Measurements from ENCODE around the gene NCKAP1. TPM values are rescaled to one million over a fixed set of nuclear protein-coding genes. Genes with fewer than 3 reads are reported as not detected.
"Not testable (repeated sequence)": the region's sequence is repeated elsewhere in the genome, so short reads cannot be mapped to it uniquely, and the experiment has no call there.

Gene NCKAP1
- total and polyA plus RNA-seq, 4 donors, result 16.1 to 64.2 (median 24.4) TPM

DNA sequence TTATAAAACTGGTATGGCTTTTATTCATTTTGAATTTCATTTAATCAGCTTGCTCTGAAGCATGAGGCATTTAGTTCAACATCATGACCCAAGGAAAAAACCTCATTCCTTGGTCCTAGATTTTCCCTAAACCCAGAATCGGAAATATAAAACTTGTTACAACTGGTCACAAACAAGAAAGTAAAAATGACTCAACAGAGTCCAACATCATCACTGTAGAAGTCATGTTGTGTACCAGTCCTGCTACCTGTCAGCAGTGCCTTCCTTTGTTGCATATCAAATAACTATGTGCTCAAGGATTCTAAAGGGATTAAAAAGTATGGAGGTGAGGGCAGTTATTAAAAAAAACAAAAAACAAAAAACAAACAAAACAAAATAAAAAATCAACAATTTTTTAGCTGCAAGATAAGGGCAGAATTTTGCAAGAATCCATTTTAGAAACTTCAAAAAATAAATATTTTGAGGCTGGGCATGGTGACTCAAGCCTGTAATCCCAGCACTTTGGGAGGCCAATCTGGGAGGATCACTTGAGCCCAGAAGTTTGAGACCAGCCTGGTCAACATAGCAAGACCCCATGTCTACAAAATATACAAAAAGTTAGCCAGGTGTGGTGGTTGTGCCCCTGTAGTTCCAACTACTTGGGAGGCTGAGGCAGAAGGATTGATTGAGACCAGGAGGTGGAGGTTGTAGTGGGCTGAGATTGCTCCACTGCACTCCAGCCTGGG is 18.4 kb downstream of the NCKAP1 start:
- H3K36me3 ChIP-seq (ENCODE audit: control insufficient read depth in 4 of 4, insufficient read depth in 3 of 4, low read depth in 1 of 4, low read length in 3 of 4), result no peaks in the 10 kb centered on the region
- whole genome bisulfite sequencing, result 95% methylated on average over 1 of the region's 1 CpG
- no peaks in the 10 kb centered on the region for H3K27me3 ChIP-seq (ENCODE audit: control insufficient read depth in 4 of 4, insufficient read depth in 4 of 4, low read length in 3 of 4)
- H3K9me3 ChIP-seq (ENCODE audit: control insufficient read depth in 4 of 4, low read length in 3 of 4), result no peaks in the 10 kb centered on the region
- H3K4me3 ChIP-seq (ENCODE audit: low read depth in 1 of 3, low read length in 3 of 3), result no peak overlapping the region
- peaks cover 0 to 12% (median 3%) of the 10 kb centered on the region in 4 donors for H3K4me1 ChIP-seq (ENCODE audit: control insufficient read depth in 4 of 4, insufficient read depth in 4 of 4, low read length in 3 of 4)
- H3K9ac ChIP-seq (ENCODE audit: low read depth in 1 of 2, low read length in 2 of 2), result no peak overlapping the region
- DNase-seq (ENCODE audit: low spot score), result no peak
- TF ChIP-seq ATF3 (IDR thresholded peaks at IDR 0.05) (no peak), YY1 (IDR thresholded peaks at IDR 0.05) (no peak), FOXA1 (IDR thresholded peaks at IDR 0.05) (no peak), FOXA2 (IDR thresholded peaks at IDR 0.05) (no peak), NR2F2 (IDR thresholded peaks at IDR 0.05) (no peak), GABPA (IDR thresholded peaks at IDR 0.05 in 1 of 2, conservative IDR thresholded peaks at IDR 0.05 in 1 of 2) (no peak), SP1 (IDR thresholded peaks at IDR 0.05) (no peak), TAF1 (conservative IDR thresholded peaks at IDR 0.05) (no peak), JUND (IDR thresholded peaks at IDR 0.05) (no peak), EGR1 (IDR thresholded peaks at IDR 0.05; ENCODE audit: low read depth in 2 of 2) (no peak), RAD21 (IDR thresholded peaks at IDR 0.05) (no peak), CTCF (IDR thresholded peaks at IDR 0.05; ENCODE audit: low read depth, low read length, missing input control) (no peak)
- TF ChIP-seq, protein P1, sequence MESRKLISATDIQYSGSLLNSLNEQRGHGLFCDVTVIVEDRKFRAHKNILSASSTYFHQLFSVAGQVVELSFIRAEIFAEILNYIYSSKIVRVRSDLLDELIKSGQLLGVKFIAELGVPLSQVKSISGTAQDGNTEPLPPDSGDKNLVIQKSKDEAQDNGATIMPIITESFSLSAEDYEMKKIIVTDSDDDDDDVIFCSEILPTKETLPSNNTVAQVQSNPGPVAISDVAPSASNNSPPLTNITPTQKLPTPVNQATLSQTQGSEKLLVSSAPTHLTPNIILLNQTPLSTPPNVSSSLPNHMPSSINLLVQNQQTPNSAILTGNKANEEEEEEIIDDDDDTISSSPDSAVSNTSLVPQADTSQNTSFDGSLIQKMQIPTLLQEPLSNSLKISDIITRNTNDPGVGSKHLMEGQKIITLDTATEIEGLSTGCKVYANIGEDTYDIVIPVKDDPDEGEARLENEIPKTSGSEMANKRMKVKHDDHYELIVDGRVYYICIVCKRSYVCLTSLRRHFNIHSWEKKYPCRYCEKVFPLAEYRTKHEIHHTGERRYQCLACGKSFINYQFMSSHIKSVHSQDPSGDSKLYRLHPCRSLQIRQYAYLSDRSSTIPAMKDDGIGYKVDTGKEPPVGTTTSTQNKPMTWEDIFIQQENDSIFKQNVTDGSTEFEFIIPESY (IDR thresholded peaks at IDR 0.05), result no peak
- TF ChIP-seq, protein P2, sequence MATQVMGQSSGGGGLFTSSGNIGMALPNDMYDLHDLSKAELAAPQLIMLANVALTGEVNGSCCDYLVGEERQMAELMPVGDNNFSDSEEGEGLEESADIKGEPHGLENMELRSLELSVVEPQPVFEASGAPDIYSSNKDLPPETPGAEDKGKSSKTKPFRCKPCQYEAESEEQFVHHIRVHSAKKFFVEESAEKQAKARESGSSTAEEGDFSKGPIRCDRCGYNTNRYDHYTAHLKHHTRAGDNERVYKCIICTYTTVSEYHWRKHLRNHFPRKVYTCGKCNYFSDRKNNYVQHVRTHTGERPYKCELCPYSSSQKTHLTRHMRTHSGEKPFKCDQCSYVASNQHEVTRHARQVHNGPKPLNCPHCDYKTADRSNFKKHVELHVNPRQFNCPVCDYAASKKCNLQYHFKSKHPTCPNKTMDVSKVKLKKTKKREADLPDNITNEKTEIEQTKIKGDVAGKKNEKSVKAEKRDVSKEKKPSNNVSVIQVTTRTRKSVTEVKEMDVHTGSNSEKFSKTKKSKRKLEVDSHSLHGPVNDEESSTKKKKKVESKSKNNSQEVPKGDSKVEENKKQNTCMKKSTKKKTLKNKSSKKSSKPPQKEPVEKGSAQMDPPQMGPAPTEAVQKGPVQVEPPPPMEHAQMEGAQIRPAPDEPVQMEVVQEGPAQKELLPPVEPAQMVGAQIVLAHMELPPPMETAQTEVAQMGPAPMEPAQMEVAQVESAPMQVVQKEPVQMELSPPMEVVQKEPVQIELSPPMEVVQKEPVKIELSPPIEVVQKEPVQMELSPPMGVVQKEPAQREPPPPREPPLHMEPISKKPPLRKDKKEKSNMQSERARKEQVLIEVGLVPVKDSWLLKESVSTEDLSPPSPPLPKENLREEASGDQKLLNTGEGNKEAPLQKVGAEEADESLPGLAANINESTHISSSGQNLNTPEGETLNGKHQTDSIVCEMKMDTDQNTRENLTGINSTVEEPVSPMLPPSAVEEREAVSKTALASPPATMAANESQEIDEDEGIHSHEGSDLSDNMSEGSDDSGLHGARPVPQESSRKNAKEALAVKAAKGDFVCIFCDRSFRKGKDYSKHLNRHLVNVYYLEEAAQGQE (IDR thresholded peaks at IDR 0.05), result no peak
- H3K27ac ChIP-seq (ENCODE audit: low read depth in 1 of 2, low read length in 2 of 2), result no peak overlapping the region

DNA sequence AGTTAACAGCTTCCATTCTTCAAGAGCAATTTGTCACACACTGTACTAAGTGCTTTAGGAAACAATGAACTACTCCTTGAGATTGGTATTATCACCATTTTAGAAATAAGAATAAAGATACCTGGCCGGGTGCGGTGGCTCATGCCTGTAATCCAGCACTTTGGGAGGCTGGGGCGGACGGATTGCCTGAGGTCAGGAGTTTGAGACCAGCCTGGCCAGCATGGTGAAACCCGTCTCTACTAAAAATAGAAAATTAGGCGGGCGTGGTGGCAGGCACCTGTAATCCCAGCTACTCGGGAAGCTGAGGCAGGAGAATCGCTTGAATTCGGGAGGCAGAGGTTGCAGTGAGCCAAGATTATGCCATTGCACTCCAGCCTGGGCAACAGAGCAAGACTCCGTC is 20.4 kb downstream of the NCKAP1 start:
- H3K4me3 ChIP-seq (ENCODE audit: low read depth in 1 of 3, low read length in 3 of 3); H3K9me3 ChIP-seq (ENCODE audit: control insufficient read depth in 4 of 4, low read length in 3 of 4): not testable (repeated sequence)
- whole genome bisulfite sequencing, result 97% methylated on average over 11 of the region's 11 CpGs

More for the DNA sequence above, 20.4 kb downstream of the NCKAP1 start:
- H3K27me3 ChIP-seq (ENCODE audit: control insufficient read depth in 4 of 4, insufficient read depth in 4 of 4, low read length in 3 of 4); H3K9ac ChIP-seq (ENCODE audit: low read depth in 1 of 2, low read length in 2 of 2); DNase-seq (ENCODE audit: low spot score); H3K4me1 ChIP-seq (ENCODE audit: control insufficient read depth in 4 of 4, insufficient read depth in 4 of 4, low read length in 3 of 4); H3K36me3 ChIP-seq (ENCODE audit: control insufficient read depth in 4 of 4, insufficient read depth in 3 of 4, low read depth in 1 of 4, low read length in 3 of 4); H3K27ac ChIP-seq (ENCODE audit: low read depth in 1 of 2, low read length in 2 of 2): not testable (repeated sequence)

Data from liver (tissue), 9 donors.